Mesenchymal stem cell (in vitro differentiated cells and primary cell): ENCODE results near the gene PEX5.
"Not testable (repeated sequence)": the region's sequence is repeated elsewhere in the genome, so short reads cannot be mapped to it uniquely, and the experiment has no call there.

Experiments used
- DNase-seq: peaks from one replicate; pipeline ENCODE4 v3.0.0-alpha.2; 2013
- H2AFZ ChIP-seq: one replicate; pipeline ENCODE4 v1.6.1; 2013; ENCODE audit warnings: low read depth, mild to moderate bottlenecking, control low read depth, inconsistent platforms, low read length, moderate library complexity
- H2AK5ac ChIP-seq: 2 replicates; pipeline ENCODE4 v1.6.1; 2013; ENCODE audit warnings: low read length, moderate library complexity, mild to moderate bottlenecking, inconsistent platforms; ENCODE audit not compliant: severe bottlenecking
- H2BK120ac ChIP-seq: one replicate; pipeline ENCODE4 v1.6.1; 2013; ENCODE audit warnings: low read depth, mild to moderate bottlenecking, inconsistent platforms, low read length, moderate library complexity
- H2BK12ac ChIP-seq, 2 experiments: one replicate each; pipeline ENCODE4 v1.6.1; 2013; ENCODE audit warnings: inconsistent platforms in 2 of 2, low read length in 2 of 2, mild to moderate bottlenecking in 2 of 2, moderate library complexity in 2 of 2, control low read depth in 1 of 2
- H2BK15ac ChIP-seq: one replicate; pipeline ENCODE4 v1.6.1; 2013; ENCODE audit warnings: mild to moderate bottlenecking, low read depth, inconsistent platforms; ENCODE audit not compliant: poor library complexity, severe bottlenecking
- H2BK5ac ChIP-seq: 2 replicates; pipeline ENCODE4 v1.6.1; 2013; ENCODE audit warnings: low read depth, mild to moderate bottlenecking, low read length, control low read depth, inconsistent platforms; ENCODE audit not compliant: poor library complexity, severe bottlenecking
- H3K14ac ChIP-seq, 2 experiments: one replicate each; pipeline ENCODE4 v1.6.1; 2013; ENCODE audit warnings: inconsistent platforms in 2 of 2, low read length in 2 of 2, control low read depth in 1 of 2, mild to moderate bottlenecking in 1 of 2, moderate library complexity in 1 of 2
- H3K18ac ChIP-seq, 2 experiments: one replicate each; pipeline ENCODE4 v1.6.1; 2013; ENCODE audit warnings: inconsistent platforms in 2 of 2, low read length in 2 of 2, control low read depth in 1 of 2, low read depth in 1 of 2, mild to moderate bottlenecking in 1 of 2
- H3K23ac ChIP-seq, 2 experiments: one replicate each; pipeline ENCODE4 v1.6.1; 2013; ENCODE audit warnings: inconsistent platforms in 2 of 2, low read length in 2 of 2, mild to moderate bottlenecking in 2 of 2, moderate library complexity in 2 of 2, control low read depth in 1 of 2
- H3K27ac ChIP-seq: 2 replicates; pipeline ENCODE4 v1.5.1; 2013; ENCODE audit warnings: mild to moderate bottlenecking, moderate library complexity, low read length, control low read depth, inconsistent platforms; ENCODE audit not compliant: poor library complexity, severe bottlenecking
- H3K27me3 ChIP-seq, 2 experiments: 2 replicates each; pipeline versions ENCODE4 v1.6.1 to v1.7.0; 2013; ENCODE audit warnings: low read length in 2 of 2, mild to moderate bottlenecking in 2 of 2, moderate library complexity in 2 of 2, control low read depth in 1 of 2, inconsistent platforms in 1 of 2; ENCODE audit not compliant: control insufficient read depth in 1 of 2, insufficient read depth in 1 of 2
- H3K36me3 ChIP-seq, 2 experiments: 2 replicates each; pipeline versions ENCODE4 v1.6.1 to v1.7.0; 2013; ENCODE audit warnings: low read length in 2 of 2, control low read depth in 1 of 2, inconsistent platforms in 1 of 2, low read depth in 1 of 2, mild to moderate bottlenecking in 1 of 2; ENCODE audit not compliant: insufficient read depth in 2 of 2, control insufficient read depth in 1 of 2
- H3K4ac ChIP-seq, 2 experiments: one replicate each; pipeline ENCODE4 v1.6.1; 2013; ENCODE audit warnings: inconsistent platforms in 2 of 2, low read length in 2 of 2, mild to moderate bottlenecking in 2 of 2, moderate library complexity in 2 of 2, control low read depth in 1 of 2, low read depth in 1 of 2
- H3K4me1 ChIP-seq: 2 replicates; pipeline ENCODE4 v1.6.1; 2013; ENCODE audit warnings: low read depth, low read length, control low read depth; ENCODE audit not compliant: control insufficient read depth, insufficient read depth
- H3K4me2 ChIP-seq: 2 replicates; pipeline ENCODE4 v1.6.1; 2013; ENCODE audit warnings: low read length, mild to moderate bottlenecking, inconsistent platforms; ENCODE audit not compliant: poor library complexity, severe bottlenecking
- H3K4me3 ChIP-seq, 2 experiments: 2 replicates each; pipeline versions ENCODE4 v1.5.1 to v1.7.0; 2013; ENCODE audit warnings: low read length in 2 of 2, mild to moderate bottlenecking in 2 of 2, control low read depth in 1 of 2, low read depth in 1 of 2; ENCODE audit not compliant: insufficient read depth in 1 of 2
- H3K79me1 ChIP-seq: replicated peaks from 2 replicates; pipeline ENCODE4 v1.6.1; 2013; ENCODE audit warnings: mild to moderate bottlenecking, control low read depth, low read length, inconsistent platforms; ENCODE audit not compliant: poor library complexity, severe bottlenecking
- H3K9ac ChIP-seq: 2 replicates; pipeline ENCODE4 v1.7.0; 2013; ENCODE audit warnings: mild to moderate bottlenecking, low read length, moderate library complexity
- H3K9me3 ChIP-seq: 2 replicates; pipeline ENCODE4 v1.7.0; 2013; ENCODE audit warnings: mild to moderate bottlenecking, low read length; ENCODE audit not compliant: control insufficient read depth
- H4K8ac ChIP-seq: one replicate; pipeline ENCODE4 v1.6.1; 2013; ENCODE audit warnings: inconsistent platforms, mild to moderate bottlenecking, low read length, moderate library complexity
- H4K91ac ChIP-seq: one replicate; pipeline ENCODE4 v1.6.1; 2013; ENCODE audit warnings: mild to moderate bottlenecking, low read length, inconsistent platforms
- WGBS: methylation state at CpG from one replicate; pipeline ENCODE4 v1.1.7; 2013; ENCODE audit warnings: mixed read lengths; 5-methylcytosine and 5-hydroxymethylcytosine counted together

PEX5 gene

DNA sequence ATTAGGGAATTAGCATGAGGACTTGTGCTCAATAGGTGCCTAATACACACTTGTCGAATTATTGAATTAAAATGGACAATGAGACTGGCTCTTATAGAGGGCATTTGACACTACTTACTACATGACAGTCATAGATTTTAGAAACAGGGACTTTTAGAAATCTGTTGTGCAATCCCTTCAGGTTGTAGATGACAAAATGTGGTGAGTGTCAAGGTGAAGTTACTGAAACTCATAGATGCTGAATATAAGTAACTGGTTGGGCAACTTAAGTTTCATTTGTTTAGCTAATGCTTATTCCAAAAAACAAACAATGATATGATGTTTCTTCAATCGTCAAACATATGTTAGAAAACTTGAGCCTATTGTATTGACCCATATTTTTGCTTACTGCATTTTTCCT is 12.9 kb upstream of the PEX5 start:
- Histone ChIP-seq H3K36me3 (no peaks in the 10 kb centered on the region), H3K27me3 (peaks cover 0 to 12% of the 10 kb centered on the region in 2 experiments), H3K4ac (no peak overlapping the region), H2BK12ac (no peak overlapping the region), H3K18ac (no peak overlapping the region), H4K91ac (no peak overlapping the region), H3K79me1 (no peaks in the 10 kb centered on the region), H4K8ac (no peak overlapping the region), H3K14ac (no peak overlapping the region), H3K4me2 (no peak overlapping the region), H2BK120ac (no peak overlapping the region), H2BK5ac (no peak overlapping the region), H3K4me1 (no peaks in the 10 kb centered on the region), H3K9me3 (peaks cover 7% of the 10 kb centered on the region), H3K9ac (no peak overlapping the region), H2AK5ac (no peak overlapping the region), H2BK15ac (no peak overlapping the region), H3K23ac (no peak overlapping the region), H3K4me3 (no peak overlapping the region), H3K27ac (no peak overlapping the region), H2AFZ (no peak overlapping the region)
- no CpG with 5 or more reads among the region's 2 CpGs for WGBS
- DNase-seq, result no peak

DNA sequence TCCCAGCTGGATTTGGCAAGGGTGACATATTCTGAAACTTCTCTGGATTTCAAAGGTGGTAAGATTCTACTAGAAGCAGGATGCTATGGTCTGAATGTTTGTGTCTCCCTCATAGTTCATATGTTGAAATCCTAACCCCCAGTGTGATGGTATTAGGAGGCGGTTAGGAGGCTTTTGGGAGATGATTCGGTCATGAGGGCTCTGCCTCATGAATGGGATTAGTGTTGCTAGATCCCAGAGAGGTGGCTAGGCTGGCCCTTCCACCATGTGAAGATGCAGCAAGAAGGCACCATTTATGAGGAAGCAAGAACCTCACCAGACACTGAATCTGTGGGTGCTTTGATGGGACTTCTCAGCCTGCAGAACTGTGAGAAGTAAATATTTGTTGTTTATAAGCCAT is 11.0 kb upstream of the PEX5 start:
- Histone ChIP-seq H2AK5ac (no peak overlapping the region), H3K27me3 (peaks cover 0 to 19% of the 10 kb centered on the region in 2 experiments)
- 89% methylated on average over 2 of the region's 2 CpGs for WGBS

DNA sequence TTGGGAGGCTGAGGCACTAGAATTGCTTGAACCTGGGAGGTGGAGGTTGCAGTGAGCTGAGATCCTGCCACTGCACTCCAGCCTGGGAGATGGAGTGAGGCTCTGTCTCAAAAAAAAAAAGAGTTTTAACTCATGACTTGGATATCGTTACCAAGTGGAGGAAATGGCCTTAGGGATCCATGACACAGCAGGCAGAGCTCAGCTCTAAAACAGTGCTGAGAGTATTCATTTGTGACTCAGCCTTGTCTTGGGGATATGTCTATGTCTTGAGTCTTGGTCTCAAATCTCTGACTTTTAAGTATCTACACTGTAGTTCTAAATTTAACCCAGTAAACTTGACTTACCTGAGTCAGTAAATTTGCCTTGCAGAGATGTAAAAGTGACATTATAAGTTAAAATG is 8.8 kb upstream of the PEX5 start:
- H2BK12ac ChIP-seq, result no peak overlapping the region
- WGBS, result 93% methylated on average over 1 of the region's 1 CpG
- peaks cover 0 to 19% of the 10 kb centered on the region in 2 experiments for H3K27me3 ChIP-seq
- H3K4me3 ChIP-seq, result no peak overlapping the region
- no peak overlapping the region for H3K14ac ChIP-seq
- H3K23ac ChIP-seq, result no peak overlapping the region
- H3K79me1 ChIP-seq, result no peaks in the 10 kb centered on the region
- H2BK5ac ChIP-seq, result no peak overlapping the region
- H3K9me3 ChIP-seq, result no peaks in the 10 kb centered on the region
- H3K18ac ChIP-seq, result no peak overlapping the region
- H3K27ac ChIP-seq, result no peak overlapping the region
- no peak overlapping the region for H4K8ac ChIP-seq
- H3K4ac ChIP-seq, result no peak overlapping the region
- no peak overlapping the region for H2AK5ac ChIP-seq
- no peak overlapping the region for H2BK15ac ChIP-seq
- no peak overlapping the region for H3K4me2 ChIP-seq
- no peak overlapping the region for H4K91ac ChIP-seq
- DNase-seq, result no peak
- H3K36me3 ChIP-seq, result no peaks in the 10 kb centered on the region
- no peaks in the 10 kb centered on the region for H3K4me1 ChIP-seq
- H3K9ac ChIP-seq, result no peak overlapping the region
- no peak overlapping the region for H2AFZ ChIP-seq
- no peak overlapping the region for H2BK120ac ChIP-seq

More for the DNA sequence above, 11.0 kb upstream of the PEX5 start:
- Histone ChIP-seq H3K27ac (no peak overlapping the region), H3K79me1 (no peaks in the 10 kb centered on the region), H2BK120ac (no peak overlapping the region), H3K9me3 (no peaks in the 10 kb centered on the region), H2AFZ (no peak overlapping the region), H2BK15ac (no peak overlapping the region), H3K14ac (no peak overlapping the region), H3K9ac (no peak overlapping the region), H3K4me2 (no peak overlapping the region), H4K91ac (no peak overlapping the region), H3K4me3 (no peak overlapping the region), H2BK5ac (no peak overlapping the region), H4K8ac (no peak overlapping the region), H3K23ac (no peak overlapping the region), H3K36me3 (no peaks in the 10 kb centered on the region), H3K4me1 (no peaks in the 10 kb centered on the region), H3K18ac (no peak overlapping the region), H3K4ac (no peak overlapping the region), H2BK12ac (no peak overlapping the region)
- no peak for DNase-seq

DNA sequence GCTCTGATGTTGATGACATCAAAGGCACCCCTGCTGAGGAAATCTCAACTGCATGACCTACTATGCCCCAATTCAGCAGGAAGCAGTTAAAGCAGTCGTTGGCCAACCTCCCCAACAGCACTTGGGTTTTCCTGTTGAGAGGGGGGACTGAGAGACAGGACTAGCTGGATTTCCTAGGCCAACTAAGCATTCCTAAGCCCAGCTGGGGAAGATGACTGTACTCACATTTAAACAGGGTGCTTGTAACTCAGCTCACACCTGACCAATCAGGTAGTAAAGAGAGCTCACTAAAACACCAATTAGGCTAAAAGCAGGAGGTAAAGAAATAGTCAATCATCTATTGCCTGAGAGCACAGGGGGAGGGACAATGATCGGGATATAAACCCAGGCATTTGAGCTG is 3.4 kb upstream of the PEX5 start:
- not testable (repeated sequence) for H3K4me2 ChIP-seq, H3K79me1 ChIP-seq, DNase-seq, H3K4me3 ChIP-seq, H3K27ac ChIP-seq, H2BK5ac ChIP-seq, H3K18ac ChIP-seq, H3K14ac ChIP-seq, H3K9ac ChIP-seq, H4K8ac ChIP-seq, H3K4ac ChIP-seq, H3K23ac ChIP-seq, H2AFZ ChIP-seq, H3K36me3 ChIP-seq, H2BK120ac ChIP-seq, H2AK5ac ChIP-seq, H3K9me3 ChIP-seq, H2BK12ac ChIP-seq, H4K91ac ChIP-seq
- Histone ChIP-seq H2BK15ac (peak overlapping the region; percentile 46), H3K27me3 (peaks cover 0 to 13% of the 10 kb centered on the region in 2 experiments), H3K4me1 (peaks cover 12% of the 10 kb centered on the region)
- 50% methylated on average over 2 of the region's 2 CpGs for WGBS
